Measurements from ENCODE around the gene PPP2R5C. TPM values are rescaled to one million over a fixed set of nuclear protein-coding genes. Genes with fewer than 3 reads are reported as not detected.

Gene PPP2R5C
- total and polyA plus RNA-seq, 9 of the 15 experiments (the other 6 are each of a cell fraction or from before 2014, with no cell fraction given), result 284 to 617 (median 395) TPM

GRCh38 chr14:101732118-101732517 lies 29.4 kb upstream of the PPP2R5C start (continued):
- TF ChIP-seq PREB (CRISPR knock-in tag; IDR thresholded peaks at IDR 0.05) (no peak), CSDE1 (IDR thresholded peaks at IDR 0.05) (no peak), ZNF133 (CRISPR knock-in tag; IDR thresholded peaks at IDR 0.05) (no peak), ZNF561 (CRISPR knock-in tag; conservative IDR thresholded peaks at IDR 0.05) (no peak), ZNF282 (CRISPR knock-in tag; IDR thresholded peaks at IDR 0.05) (no peak), ARID3A (IDR thresholded peaks at IDR 0.05; ENCODE audit: borderline replicate concordance, low read depth, low read length) (no peak), POU5F1 (IDR thresholded peaks at IDR 0.05; ENCODE audit: borderline replicate concordance, low read depth, low read length, partially characterized antibody) (no peak), MTF1 (CRISPR knock-in tag; IDR thresholded peaks at IDR 0.05; ENCODE audit: borderline replicate concordance) (no peak), BRCA1 (IDR thresholded peaks at IDR 0.05) (no peak), BRCA1 (CRISPR knock-in tag; IDR thresholded peaks at IDR 0.05) (no peak), NR2C1 (IDR thresholded peaks at IDR 0.05) (no peak), NR2C1 (tag; IDR thresholded peaks at IDR 0.05) (no peak), ZNF23 (CRISPR knock-in tag; IDR thresholded peaks at IDR 0.05) (no peak), TBP (optimal IDR thresholded peaks at IDR 0.05; ENCODE audit: low read depth, low read length) (no peak), GABPB1 (CRISPR knock-in tag; IDR thresholded peaks at IDR 0.05) (no peak), IRF9 (tag; IDR thresholded peaks at IDR 0.05) (peak; percentile 69), NFIC (IDR thresholded peaks at IDR 0.05) (peak; percentile 7; the same call in 1 of the 2 replicates), ZNF79 (CRISPR knock-in tag; IDR thresholded peaks at IDR 0.05; ENCODE audit: low read depth) (no peak), ZNF134 (CRISPR knock-in tag; conservative IDR thresholded peaks at IDR 0.05) (no peak), SNIP1 (IDR thresholded peaks at IDR 0.05; ENCODE audit: low read depth) (no peak), LARP7 (IDR thresholded peaks at IDR 0.05) (no peak), ETS1 (conservative IDR thresholded peaks at IDR 0.05; ENCODE audit: control insufficient read depth, low read depth, low read length) (no peak), MEF2D (tag; conservative IDR thresholded peaks at IDR 0.05; ENCODE audit: low read depth) (no peak), ZBTB49 (CRISPR knock-in tag; IDR thresholded peaks at IDR 0.05; ENCODE audit: borderline replicate concordance) (no peak)
